Astrocyte of the cerebellum (primary cell): Measurements from ENCODE around the gene BOK.

Experiments used
- DNase-seq: peaks from one replicate; pipeline ENCODE4 v3.0.0-alpha.2; 2011; ENCODE audit warnings: low read depth
- H3K4me3 ChIP-seq: 2 replicates; pipeline ENCODE4 v1.5.1; 2011; ENCODE audit warnings: mild to moderate bottlenecking, low read depth, low read length, moderate library complexity
- in situ Hi-C: cut with HindIII; loops from 2 replicates; pipeline ENCODE4 v1.10.0; 2017; ENCODE audit warnings: low sequenced_read_pairs
- TF ChIP-seq, protein P1 (sequence below): IDR thresholded peaks from 2 replicates; pipeline ENCODE4 v1.5.1; 2012; ENCODE audit warnings: low read length, low read depth, moderate library complexity, mild to moderate bottlenecking; ENCODE audit errors: missing control alignments

BOK gene

GRCh38 chr2:241592126-241592845 is 33.7 kb downstream of the BOK start:
- TF ChIP-seq, protein P1, sequence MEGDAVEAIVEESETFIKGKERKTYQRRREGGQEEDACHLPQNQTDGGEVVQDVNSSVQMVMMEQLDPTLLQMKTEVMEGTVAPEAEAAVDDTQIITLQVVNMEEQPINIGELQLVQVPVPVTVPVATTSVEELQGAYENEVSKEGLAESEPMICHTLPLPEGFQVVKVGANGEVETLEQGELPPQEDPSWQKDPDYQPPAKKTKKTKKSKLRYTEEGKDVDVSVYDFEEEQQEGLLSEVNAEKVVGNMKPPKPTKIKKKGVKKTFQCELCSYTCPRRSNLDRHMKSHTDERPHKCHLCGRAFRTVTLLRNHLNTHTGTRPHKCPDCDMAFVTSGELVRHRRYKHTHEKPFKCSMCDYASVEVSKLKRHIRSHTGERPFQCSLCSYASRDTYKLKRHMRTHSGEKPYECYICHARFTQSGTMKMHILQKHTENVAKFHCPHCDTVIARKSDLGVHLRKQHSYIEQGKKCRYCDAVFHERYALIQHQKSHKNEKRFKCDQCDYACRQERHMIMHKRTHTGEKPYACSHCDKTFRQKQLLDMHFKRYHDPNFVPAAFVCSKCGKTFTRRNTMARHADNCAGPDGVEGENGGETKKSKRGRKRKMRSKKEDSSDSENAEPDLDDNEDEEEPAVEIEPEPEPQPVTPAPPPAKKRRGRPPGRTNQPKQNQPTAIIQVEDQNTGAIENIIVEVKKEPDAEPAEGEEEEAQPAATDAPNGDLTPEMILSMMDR, result no peak
- H3K4me3 ChIP-seq, result no peak overlapping the region
- DNase-seq, result no peak
- in situ Hi-C loops, result no loop called here

- in situ Hi-C loops, result no loop called here
- no peak for DNase-seq
- H3K4me3 ChIP-seq, result no peak overlapping the region
- TF ChIP-seq, protein P1, result no peak
These were observed 34.7 kb downstream of the BOK start for GRCh38 chr2:241593271-241593670.

- TF ChIP-seq, protein P1, result peak; percentile 63
- no peak overlapping the region for H3K4me3 ChIP-seq
- in situ Hi-C loops, result no loop called here
- no peak for DNase-seq
These were observed 37.1 kb downstream of the BOK start for GRCh38 chr2:241595600-241596140.

- no peak for DNase-seq
- TF ChIP-seq, protein P1, result no peak
- H3K4me3 ChIP-seq, result no peak overlapping the region
- in situ Hi-C loops, result no loop called here
These were observed 39.0 kb downstream of the BOK start for GRCh38 chr2:241597561-241597960.

DNA sequence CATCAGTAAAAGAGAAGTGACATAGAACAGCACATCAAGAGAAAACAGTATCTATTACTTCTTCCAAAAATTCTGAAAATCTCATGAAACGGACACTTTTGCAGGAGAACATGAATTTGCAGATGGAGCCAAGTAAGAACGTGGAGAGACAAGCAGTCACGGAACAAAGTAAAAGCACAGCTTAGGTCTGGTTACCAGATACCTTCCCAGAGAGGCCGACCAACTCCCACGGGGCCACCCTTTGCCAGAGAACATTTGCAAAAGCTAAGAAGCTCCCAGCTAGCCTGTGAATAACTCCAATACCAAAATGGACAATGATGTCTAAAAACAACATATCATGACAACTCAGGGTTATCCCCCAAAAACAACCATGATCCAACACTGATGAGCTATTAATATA is 39.5 kb downstream of the BOK start:
- TF ChIP-seq, protein P1, result no peak
- in situ Hi-C loops, result no loop called here
- no peak overlapping the region for H3K4me3 ChIP-seq
- DNase-seq, result no peak

DNA sequence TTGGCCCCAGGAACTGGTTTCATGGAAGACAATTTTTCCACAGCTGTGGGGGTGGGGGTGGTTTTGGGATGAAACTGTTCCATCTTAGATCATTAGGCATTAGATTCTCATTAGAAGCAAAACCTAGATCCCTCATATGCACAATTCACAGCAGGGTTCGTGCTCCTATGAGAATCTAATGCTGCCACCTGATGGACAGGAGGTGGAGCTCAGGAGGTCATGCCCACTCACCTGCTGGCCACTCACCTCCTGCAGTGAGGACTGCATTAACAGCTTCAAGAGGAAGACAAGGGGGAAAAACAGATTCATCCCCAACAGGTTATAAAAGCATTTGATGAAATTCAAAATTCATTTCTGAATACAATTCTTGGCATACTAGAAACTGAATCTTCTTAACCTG is 39.9 kb downstream of the BOK start:
- in situ Hi-C loops, result no loop called here
- TF ChIP-seq, protein P1, result peak; percentile 31
- no peak for DNase-seq
- H3K4me3 ChIP-seq, result no peak overlapping the region
